OCI-LY1 (cell line): ENCODE data around the gene SLC49A3.

Experiments
- EZH2 ChIP-seq: fragments of 200-600 bp; sonication (generic), shearing (Covaris generic); IDR thresholded peaks from 2 replicates; pipeline ENCODE4 v1.8.0; 2017; ENCODE audit warnings: borderline replicate concordance, mixed run types, mild to moderate bottlenecking, antibody characterized with exemption, low read length, moderate library complexity, mixed read lengths
- TF ChIP-seq, protein P1 (sequence below): fragments of 200-600 bp; sonication (generic), shearing (Covaris generic); IDR thresholded peaks from 2 replicates; pipeline ENCODE4 v1.5.1; 2017; ENCODE audit warnings: mild to moderate bottlenecking, antibody characterized with exemption, low read length, moderate library complexity, mixed read lengths

GRCh38 chr4:725391-726234 lies 36.7 kb upstream of the SLC49A3 start:
- TF ChIP-seq, protein P1, sequence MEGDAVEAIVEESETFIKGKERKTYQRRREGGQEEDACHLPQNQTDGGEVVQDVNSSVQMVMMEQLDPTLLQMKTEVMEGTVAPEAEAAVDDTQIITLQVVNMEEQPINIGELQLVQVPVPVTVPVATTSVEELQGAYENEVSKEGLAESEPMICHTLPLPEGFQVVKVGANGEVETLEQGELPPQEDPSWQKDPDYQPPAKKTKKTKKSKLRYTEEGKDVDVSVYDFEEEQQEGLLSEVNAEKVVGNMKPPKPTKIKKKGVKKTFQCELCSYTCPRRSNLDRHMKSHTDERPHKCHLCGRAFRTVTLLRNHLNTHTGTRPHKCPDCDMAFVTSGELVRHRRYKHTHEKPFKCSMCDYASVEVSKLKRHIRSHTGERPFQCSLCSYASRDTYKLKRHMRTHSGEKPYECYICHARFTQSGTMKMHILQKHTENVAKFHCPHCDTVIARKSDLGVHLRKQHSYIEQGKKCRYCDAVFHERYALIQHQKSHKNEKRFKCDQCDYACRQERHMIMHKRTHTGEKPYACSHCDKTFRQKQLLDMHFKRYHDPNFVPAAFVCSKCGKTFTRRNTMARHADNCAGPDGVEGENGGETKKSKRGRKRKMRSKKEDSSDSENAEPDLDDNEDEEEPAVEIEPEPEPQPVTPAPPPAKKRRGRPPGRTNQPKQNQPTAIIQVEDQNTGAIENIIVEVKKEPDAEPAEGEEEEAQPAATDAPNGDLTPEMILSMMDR = no peak
- TF ChIP-seq EZH2 = no peak
